HEK293T (cell line): ENCODE results near the gene SPACA6.

Source experiments
- ARNT ChIP-seq: fragments of 450-650 bp; IDR thresholded peaks from 2 replicates; pipeline ENCODE4 v1.6.1; 2017; ENCODE audit warnings: mild to moderate bottlenecking
- ELF4 ChIP-seq: fragments of 450-650 bp; IDR thresholded peaks from 2 replicates; pipeline ENCODE4 v1.6.1; 2017; ENCODE audit warnings: antibody characterized with exemption
- FOXK2 ChIP-seq: fragments of 450-650 bp; IDR thresholded peaks from 2 replicates; pipeline ENCODE4 v1.6.1; 2016; ENCODE audit warnings: mild to moderate bottlenecking
- FOXM1 ChIP-seq: fragments of 450-650 bp; IDR thresholded peaks from 2 replicates; pipeline ENCODE4 v1.6.1; 2017; ENCODE audit warnings: mild to moderate bottlenecking, borderline replicate concordance
- L3MBTL2 ChIP-seq: fragments of 450-650 bp; conservative IDR thresholded peaks from 2 replicates; pipeline ENCODE4 v1.6.1; 2016; ENCODE audit warnings: mild to moderate bottlenecking
- SUZ12 ChIP-seq: fragments of 450-650 bp; IDR thresholded peaks from 2 replicates; pipeline ENCODE4 v1.6.1; 2016; ENCODE audit warnings: mild to moderate bottlenecking
- TARDBP ChIP-seq: fragments of 450-650 bp; IDR thresholded peaks from 2 replicates; pipeline ENCODE4 v1.6.1; 2016

GRCh38 chr19:51693819-51694218, 689 bp downstream of the SPACA6 start:
- TF ChIP-seq TARDBP = no peak
- no peak for TF ChIP-seq SUZ12
- no peak for TF ChIP-seq FOXK2
- no peak for TF ChIP-seq ELF4
- TF ChIP-seq L3MBTL2 = no peak
- TF ChIP-seq ARNT = no peak
- TF ChIP-seq FOXM1 = no peak
